Measurements from ENCODE around the gene HMGN3. TPM values are rescaled to one million over a fixed set of nuclear protein-coding genes. Genes with fewer than 3 reads are reported as not detected.

Gene HMGN3
- total and polyA plus RNA-seq, 2 of the 13 experiments (the other 11 are each of a cell fraction or from before 2014, with no cell fraction given), result 67.9 to 145 TPM

DNA sequence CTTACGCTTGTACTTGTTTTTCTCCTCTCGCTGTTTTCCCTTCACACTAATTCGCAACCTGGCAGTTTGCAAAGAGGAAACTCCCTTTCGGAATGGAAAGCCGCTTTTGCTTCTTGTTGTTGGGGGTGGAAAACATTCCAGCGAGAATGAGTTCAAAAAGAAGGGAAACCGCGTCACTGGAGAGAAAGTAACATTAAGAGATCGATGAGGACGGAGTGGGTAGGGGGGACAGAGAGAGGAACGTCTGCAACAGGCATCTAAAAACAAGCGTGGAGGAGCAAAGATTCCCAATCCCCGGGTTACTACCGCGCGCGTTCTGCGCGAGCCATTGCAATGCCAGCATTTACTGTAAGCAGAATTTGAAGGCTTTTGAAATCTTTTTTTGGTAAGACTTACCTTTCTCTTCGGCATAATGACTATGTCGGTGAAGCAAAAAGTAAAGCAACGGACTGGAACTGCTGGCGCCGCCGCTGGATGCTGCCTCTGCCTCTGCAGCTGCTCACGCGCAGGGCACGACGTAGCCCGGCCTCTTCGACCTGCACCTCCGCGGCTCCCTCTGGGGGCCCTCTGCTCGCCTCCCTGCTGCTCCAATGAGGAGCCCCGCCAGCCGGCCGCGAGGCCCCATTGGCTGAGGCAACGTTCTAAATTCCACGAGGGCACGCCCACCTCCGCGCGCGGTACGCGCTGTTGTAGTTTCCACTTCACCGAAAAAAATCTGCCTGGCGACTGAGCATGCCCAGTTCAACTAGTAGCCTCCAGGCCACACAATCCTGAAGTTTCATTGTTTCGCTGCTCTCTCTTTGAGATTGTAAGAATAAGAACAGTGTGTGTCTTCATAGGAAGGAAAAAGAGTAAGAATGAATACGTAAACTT, at the start of gene HMGN3 (continued):
- TF ChIP-seq PBX2 (CRISPR knock-in tag; IDR thresholded peaks at IDR 0.05) (no peak), ZNF672 (CRISPR knock-in tag; IDR thresholded peaks at IDR 0.05) (no peak), ZFP37 (CRISPR knock-in tag; IDR thresholded peaks at IDR 0.05; ENCODE audit: borderline replicate concordance) (peak; percentile 89), GFI1 (CRISPR knock-in tag; IDR thresholded peaks at IDR 0.05; ENCODE audit: borderline replicate concordance) (no peak; the same call in 1 of the 2 replicates), MATR3 (CRISPR knock-in tag; IDR thresholded peaks at IDR 0.05) (no peak), RAD51 (IDR thresholded peaks at IDR 0.05; ENCODE audit: borderline replicate concordance) (no peak), HOXD1 (CRISPR knock-in tag; IDR thresholded peaks at IDR 0.05) (peak; percentile 86), RCOR2 (CRISPR knock-in tag; IDR thresholded peaks at IDR 0.05) (no peak), NFKB2 (CRISPR knock-in tag; IDR thresholded peaks at IDR 0.05; ENCODE audit: borderline replicate concordance) (peak; percentile 98), FOXO1 (CRISPR knock-in tag; IDR thresholded peaks at IDR 0.05) (0 out of 2 replicates have a peak, but pooled peaks have one; percentile 41), NPAS2 (CRISPR knock-in tag; IDR thresholded peaks at IDR 0.05; ENCODE audit: borderline replicate concordance) (no peak), HMGA1 (CRISPR knock-in tag; conservative IDR thresholded peaks at IDR 0.05) (no peak), ATF2 (CRISPR knock-in tag; IDR thresholded peaks at IDR 0.05) (peak; percentile 52; the same call in 1 of the 2 replicates), CHCHD3 (CRISPR knock-in tag; IDR thresholded peaks at IDR 0.05) (no peak), ZNF704 (CRISPR knock-in tag; IDR thresholded peaks at IDR 0.05; ENCODE audit: borderline replicate concordance) (no peak; the same call in 1 of the 2 replicates), TBL1XR1 (IDR thresholded peaks at IDR 0.05; ENCODE audit: borderline replicate concordance, low read length, partially characterized antibody) (no peak), HOXA3 (CRISPR knock-in tag; IDR thresholded peaks at IDR 0.05) (peak; percentile 82), ZFX (CRISPR knock-in tag; IDR thresholded peaks at IDR 0.05; ENCODE audit: low read depth) (peak; percentile 19; the same call in 1 of the 2 replicates), GMEB2 (CRISPR knock-in tag; IDR thresholded peaks at IDR 0.05; ENCODE audit: low read depth) (no peak), TEAD2 (CRISPR knock-in tag; IDR thresholded peaks at IDR 0.05) (0 out of 2 replicates have a peak, but pooled peaks have one; percentile 31), GATAD2A (CRISPR knock-in tag; IDR thresholded peaks at IDR 0.05) (peak; percentile 44)

Measured in HepG2 (cell line).